Right kidney (tissue), 1 donor: Measurements from ENCODE around the gene ZDHHC18.
"Not testable (repeated sequence)": the region's sequence is repeated elsewhere in the genome, so short reads cannot be mapped to it uniquely, and the experiment has no call there.

ENCODE experiments used
- DNase-seq: peaks from one replicate; pipeline ENCODE4 v3.0.0-alpha.2; 2016

Gene ZDHHC18

DNA sequence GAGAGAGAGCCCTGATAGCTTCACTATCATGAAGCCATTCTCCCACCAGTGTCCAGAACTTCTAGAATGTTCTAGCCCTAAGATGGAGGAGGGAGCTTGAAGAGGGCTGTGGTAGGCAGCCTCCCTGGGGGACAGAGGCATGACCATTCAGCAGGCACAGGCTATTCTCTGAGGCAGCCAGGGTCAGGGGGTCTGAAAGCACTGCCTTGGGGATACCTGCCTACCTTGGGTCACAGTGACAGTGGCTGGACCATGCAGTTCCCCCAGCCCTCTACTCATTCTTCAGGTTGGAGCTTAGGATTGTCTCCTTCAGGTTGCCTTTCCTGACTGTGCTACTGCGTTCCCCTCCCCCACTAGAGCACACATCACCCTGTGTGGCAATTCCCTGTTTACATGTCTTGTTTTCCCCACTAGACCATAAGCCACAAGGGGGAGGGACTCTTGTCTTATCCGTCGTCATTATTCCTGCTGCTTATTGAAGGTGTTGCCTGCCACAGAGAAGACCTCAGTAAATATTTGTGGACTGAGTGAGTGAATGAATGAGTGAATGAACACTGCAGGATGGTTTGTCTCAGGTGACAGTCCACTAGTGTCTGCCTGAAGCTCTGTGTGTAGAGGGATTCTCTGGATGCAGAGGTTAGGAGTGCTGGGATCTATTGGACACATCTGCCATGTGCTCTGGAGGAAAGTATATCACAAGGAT is 5.2 kb downstream of the ZDHHC18 start:
- DNase-seq, result no peak

- DNase-seq, result no peak
These were observed 5.9 kb downstream of the ZDHHC18 start for GRCh38 chr1:26832249-26832960.

- no peak for DNase-seq
These were observed 7.2 kb downstream of the ZDHHC18 start for GRCh38 chr1:26833432-26834405.

DNA sequence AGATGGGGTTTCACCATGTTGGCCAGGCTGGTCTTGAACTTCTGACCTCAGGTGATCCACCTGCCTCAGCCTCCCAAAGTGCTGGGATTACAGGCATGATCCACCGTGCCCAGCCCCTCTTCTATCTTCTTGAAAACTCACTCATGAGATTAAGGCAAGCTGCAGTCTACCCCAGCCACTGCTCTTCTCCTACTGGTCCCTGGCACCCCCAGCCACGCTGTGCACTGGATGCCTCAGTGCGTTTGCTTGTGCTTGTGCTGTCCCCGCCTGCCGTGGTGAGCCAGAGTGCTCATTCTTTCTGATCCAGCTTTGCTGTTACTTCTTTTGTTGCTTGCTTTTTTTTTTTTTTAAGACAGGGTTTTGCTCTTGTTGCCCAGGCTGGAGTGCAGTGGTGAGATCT is 11.2 kb downstream of the ZDHHC18 start:
- not testable (repeated sequence) for DNase-seq

- DNase-seq, result no peak
These were observed 12.2 kb downstream of the ZDHHC18 start for GRCh38 chr1:26838474-26839338.

DNA sequence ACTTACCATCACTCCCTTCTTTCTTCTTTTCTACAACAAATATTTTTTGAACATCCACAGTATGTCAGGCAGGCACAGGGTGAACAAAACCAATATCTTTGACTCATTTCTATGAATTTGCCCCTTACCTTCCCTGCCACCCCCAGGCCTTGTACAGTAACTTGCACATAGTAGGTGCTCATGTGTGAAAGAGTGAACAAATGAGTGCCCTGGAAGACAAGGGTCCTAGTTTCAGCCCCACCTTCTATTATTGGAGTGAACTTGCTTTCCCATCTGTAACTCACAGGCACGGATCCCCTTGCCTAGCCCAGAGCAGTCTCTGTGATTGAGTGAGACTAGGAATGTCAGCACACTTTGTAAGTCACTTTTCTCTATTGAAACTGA is 12.8 kb downstream of the ZDHHC18 start:
- DNase-seq, result no peak

GRCh38 chr1:26839779-26840178 is 13.3 kb downstream of the ZDHHC18 start:
- DNase-seq, result no peak

DNA sequence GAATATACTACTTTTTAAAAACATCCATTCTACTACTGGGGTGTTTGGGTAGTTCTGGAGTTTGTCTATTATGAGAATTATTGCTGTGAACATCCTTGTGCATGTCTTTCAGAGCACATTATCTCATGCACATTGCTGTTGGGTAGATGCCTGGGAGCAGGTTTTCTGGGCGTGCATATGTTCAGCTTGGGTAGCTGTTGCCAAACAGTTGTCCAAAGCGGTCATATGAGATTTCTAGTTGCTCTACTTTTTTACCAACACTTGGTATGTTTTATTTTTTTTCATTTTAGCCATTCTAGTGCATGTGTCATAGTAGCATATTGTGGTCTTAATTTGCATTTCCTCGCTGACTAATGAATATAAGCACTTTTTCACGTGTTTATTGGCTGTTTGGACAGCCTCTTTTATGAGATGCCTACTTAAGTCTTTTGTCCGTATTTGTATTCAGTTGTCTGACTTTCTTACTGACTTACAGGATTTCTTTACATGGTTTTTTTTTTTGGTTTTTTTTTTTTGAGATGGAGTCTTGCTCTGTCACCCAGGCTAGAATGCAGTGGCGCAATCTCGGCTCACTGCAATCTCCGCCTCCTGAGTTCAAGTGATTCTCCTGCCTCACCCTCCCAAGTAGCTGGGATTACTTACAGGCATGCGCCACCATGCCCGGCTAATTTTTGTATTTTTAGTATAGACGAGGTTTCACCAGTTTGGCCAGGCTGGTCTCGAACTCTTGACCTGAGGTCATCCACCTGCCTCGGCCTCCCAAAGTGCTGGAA is 18.1 kb downstream of the ZDHHC18 start:
- DNase-seq, result no peak

- DNase-seq, result not testable (repeated sequence)
These were observed 21.3 kb downstream of the ZDHHC18 start for GRCh38 chr1:26847826-26848225.

- DNase-seq, result no peak
These were observed 22.0 kb downstream of the ZDHHC18 start for GRCh38 chr1:26848499-26848898.

GRCh38 chr1:26848941-26849774 is 22.7 kb downstream of the ZDHHC18 start:
- DNase-seq, result no peak

GRCh38 chr1:26851106-26851684 is 24.7 kb downstream of the ZDHHC18 start:
- no peak for DNase-seq

DNA sequence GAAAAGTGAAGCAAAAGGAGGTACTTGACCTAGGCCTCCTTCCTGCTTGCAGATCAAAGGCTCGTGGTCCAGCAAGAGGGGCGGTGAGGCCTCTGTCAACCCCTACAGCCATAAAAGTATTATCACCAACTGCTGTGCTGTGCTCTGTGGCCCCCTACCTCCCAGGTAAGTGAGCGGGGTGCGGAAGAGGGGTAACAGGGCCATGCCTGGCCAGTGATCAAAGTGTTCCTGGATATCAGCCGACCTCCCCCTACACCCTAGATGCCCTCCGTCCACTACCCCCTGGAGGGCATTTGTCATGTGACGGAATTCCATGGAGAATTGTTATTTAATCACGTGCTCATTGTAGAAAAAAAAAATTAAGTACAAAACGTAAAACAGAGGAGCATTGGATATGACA is 26.2 kb downstream of the ZDHHC18 start:
- no peak for DNase-seq

- peak; percentile 37 for DNase-seq
These were observed 26.7 kb downstream of the ZDHHC18 start for GRCh38 chr1:26853156-26853555.

GRCh38 chr1:26853600-26853999 is 27.1 kb downstream of the ZDHHC18 start:
- DNase-seq, result no peak

DNA sequence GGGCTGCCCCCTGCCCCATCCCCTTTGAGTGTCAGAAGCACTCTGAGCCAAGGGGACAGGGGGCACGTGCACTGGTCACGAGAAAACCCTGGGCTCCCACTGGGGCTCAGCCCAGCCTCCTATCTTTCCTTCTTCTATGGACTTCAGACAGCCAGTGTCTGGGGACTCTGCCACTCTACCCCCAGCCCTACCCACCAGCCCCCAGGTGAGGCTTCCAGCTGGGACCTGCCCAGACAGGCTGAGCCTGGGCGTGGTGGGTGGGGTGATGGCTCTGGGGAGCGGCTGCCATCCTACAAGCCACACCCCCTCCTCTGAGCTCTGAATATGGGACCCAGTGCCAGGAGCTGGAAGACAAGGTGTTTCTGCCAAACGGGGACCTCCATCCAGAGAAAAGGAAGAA is 28.4 kb downstream of the ZDHHC18 start:
- DNase-seq, result no peak

DNA sequence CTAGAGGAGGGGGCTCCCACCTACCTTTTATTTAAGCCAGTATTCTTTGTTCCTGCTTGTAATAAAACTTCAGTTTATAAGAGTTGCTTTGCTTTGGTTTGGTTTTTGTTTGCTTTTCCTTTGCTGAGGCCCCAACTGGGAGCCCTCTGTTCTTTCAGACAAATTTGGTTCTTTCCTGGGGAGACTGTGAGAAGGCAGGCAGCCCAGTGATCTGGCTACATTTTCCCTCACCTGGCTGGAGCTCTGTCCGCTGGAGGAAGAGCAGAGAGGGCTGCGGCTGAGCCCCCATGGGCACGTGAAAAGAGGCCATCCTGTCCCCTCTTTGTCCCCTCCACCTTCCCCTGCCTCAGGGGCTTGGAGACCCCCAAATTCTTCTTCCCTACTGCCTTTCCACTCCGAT is 29.1 kb downstream of the ZDHHC18 start:
- DNase-seq, result no peak

GRCh38 chr1:26856181-26856580 is 29.7 kb downstream of the ZDHHC18 start:
- no peak for DNase-seq

GRCh38 chr1:26856604-26857469 is 30.3 kb downstream of the ZDHHC18 start:
- DNase-seq, result no peak
